ENCODE data around the gene TMC1. TPM values are rescaled to one million over a fixed set of nuclear protein-coding genes. Genes with fewer than 3 reads are reported as not detected.
A peak's percentile ranks its signal among the peaks of the same experiment; 100 is the strongest.

The TMC1 gene
- total RNA-seq, 1 donor from 2014 or later = not detected

- Mint-ChIP-seq H3K4me1 (ENCODE audit: unreplicated experiment) (peaks cover 41% of the 10 kb centered on the region), H3K27me3 (ENCODE audit: unreplicated experiment) (no peaks in the 10 kb centered on the region), H3K27ac (ENCODE audit: unreplicated experiment) (peak overlapping the region; percentile 79), H3K4me3 (ENCODE audit: unreplicated experiment) (no peak overlapping the region), H3K9me3 (ENCODE audit: unreplicated experiment) (no peaks in the 10 kb centered on the region), H3K36me3 (ENCODE audit: unreplicated experiment) (no peaks in the 10 kb centered on the region)
- no peak for TF ChIP-seq CTCF (IDR thresholded peaks at IDR 0.05)
- DNase-seq (ENCODE audit: extremely low spot score, unreplicated experiment) = no peak
Measured at GRCh38 chr9:72542917-72543316, 21.5 kb downstream of the TMC1 start.

- Mint-ChIP-seq H3K4me3 (ENCODE audit: unreplicated experiment) (no peak overlapping the region), H3K36me3 (ENCODE audit: unreplicated experiment) (no peaks in the 10 kb centered on the region), H3K27ac (ENCODE audit: unreplicated experiment) (peak overlapping the region; percentile 81), H3K4me1 (ENCODE audit: unreplicated experiment) (peaks cover 51% of the 10 kb centered on the region), H3K27me3 (ENCODE audit: unreplicated experiment) (no peaks in the 10 kb centered on the region), H3K9me3 (ENCODE audit: unreplicated experiment) (no peaks in the 10 kb centered on the region)
- TF ChIP-seq CTCF (IDR thresholded peaks at IDR 0.05) = no peak
- no peak for DNase-seq (ENCODE audit: extremely low spot score, unreplicated experiment)
Measured at GRCh38 chr9:72551306-72551705, 29.9 kb downstream of the TMC1 start.

- no peak for TF ChIP-seq CTCF (IDR thresholded peaks at IDR 0.05)
- H3K9me3 Mint-ChIP-seq (ENCODE audit: unreplicated experiment) = no peaks in the 10 kb centered on the region
- H3K36me3 Mint-ChIP-seq (ENCODE audit: unreplicated experiment) = no peaks in the 10 kb centered on the region
- H3K4me1 Mint-ChIP-seq (ENCODE audit: unreplicated experiment) = peaks cover 60% of the 10 kb centered on the region
- H3K27me3 Mint-ChIP-seq (ENCODE audit: unreplicated experiment) = no peaks in the 10 kb centered on the region
- H3K27ac Mint-ChIP-seq (ENCODE audit: unreplicated experiment) = peak overlapping the region; percentile 81
- no peak overlapping the region for H3K4me3 Mint-ChIP-seq (ENCODE audit: unreplicated experiment)
- DNase-seq (ENCODE audit: extremely low spot score, unreplicated experiment) = no peak
Measured at GRCh38 chr9:72552356-72552755, 30.9 kb downstream of the TMC1 start.

GRCh38 chr9:72554221-72554641, 32.8 kb downstream of the TMC1 start:
- Mint-ChIP-seq H3K36me3 (ENCODE audit: unreplicated experiment) (no peaks in the 10 kb centered on the region), H3K4me1 (ENCODE audit: unreplicated experiment) (peaks cover 73% of the 10 kb centered on the region), H3K4me3 (ENCODE audit: unreplicated experiment) (peak overlapping the region; percentile 2), H3K9me3 (ENCODE audit: unreplicated experiment) (no peaks in the 10 kb centered on the region), H3K27me3 (ENCODE audit: unreplicated experiment) (no peaks in the 10 kb centered on the region), H3K27ac (ENCODE audit: unreplicated experiment) (peak overlapping the region; percentile 87)
- no peak for TF ChIP-seq CTCF (IDR thresholded peaks at IDR 0.05)
- DNase-seq (ENCODE audit: extremely low spot score, unreplicated experiment) = no peak

- DNase-seq (ENCODE audit: extremely low spot score, unreplicated experiment) = no peak
- peaks cover 54% of the 10 kb centered on the region for H3K4me1 Mint-ChIP-seq (ENCODE audit: unreplicated experiment)
- no peak overlapping the region for H3K4me3 Mint-ChIP-seq (ENCODE audit: unreplicated experiment)
- H3K9me3 Mint-ChIP-seq (ENCODE audit: unreplicated experiment) = no peaks in the 10 kb centered on the region
- no peaks in the 10 kb centered on the region for H3K27me3 Mint-ChIP-seq (ENCODE audit: unreplicated experiment)
- H3K36me3 Mint-ChIP-seq (ENCODE audit: unreplicated experiment) = no peaks in the 10 kb centered on the region
- peak overlapping the region; percentile 95 for H3K27ac Mint-ChIP-seq (ENCODE audit: unreplicated experiment)
- no peak for TF ChIP-seq CTCF (IDR thresholded peaks at IDR 0.05)
Measured at GRCh38 chr9:72557549-72557948, 36.1 kb downstream of the TMC1 start.
